ENCODE measurements around the gene CDK5. TPM values are rescaled to one million over a fixed set of nuclear protein-coding genes. Genes with fewer than 3 reads are reported as not detected.

CDK5 gene
- polyA plus RNA-seq, 1 experiment = 23.8 TPM

DNA sequence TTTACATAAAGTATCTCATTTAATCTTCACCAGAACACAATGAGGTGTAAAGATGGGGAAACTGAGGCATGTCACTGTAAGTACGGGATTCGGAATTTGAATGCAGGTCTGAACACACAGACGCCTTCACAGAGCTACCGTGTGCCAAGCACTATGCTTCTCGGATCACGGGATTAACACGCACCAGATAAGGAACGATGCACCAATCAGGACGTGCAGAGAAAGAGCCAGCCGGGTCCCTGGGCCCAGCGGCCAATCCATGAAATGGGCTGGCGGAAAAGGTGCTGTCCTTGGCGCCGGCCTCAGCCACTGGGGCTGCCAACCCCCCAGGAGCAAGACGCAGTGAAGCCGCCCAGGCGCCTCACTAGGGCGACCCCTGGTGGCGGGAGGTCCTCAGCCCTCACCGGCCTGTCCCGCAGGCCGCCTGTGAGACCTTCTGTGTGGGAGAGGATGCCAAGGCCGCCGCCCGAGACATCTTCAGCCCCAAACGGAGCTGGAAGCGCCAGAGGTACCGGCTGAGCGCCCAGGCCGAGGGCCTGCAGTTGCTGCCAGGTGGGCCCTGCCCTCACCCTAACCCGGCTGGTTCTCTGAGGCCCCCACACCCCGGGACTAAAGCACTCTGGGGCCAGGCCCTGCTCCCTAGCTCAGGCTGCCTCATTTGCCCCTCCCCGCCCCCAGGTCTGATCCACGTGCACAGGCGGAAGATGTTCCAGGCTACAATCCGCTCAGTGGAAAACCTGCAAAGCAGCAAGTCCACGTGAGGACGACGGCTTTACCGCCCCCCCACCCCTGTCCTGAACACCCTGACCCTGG lies 49.0 kb downstream of the CDK5 start:
- Histone ChIP-seq H3K27me3 (ENCODE audit: control insufficient read depth, insufficient read depth, low read length) (peaks cover 8% of the 10 kb centered on the region), H3K27ac (ENCODE audit: low read depth, low read length) (no peak overlapping the region), H3K9me3 (ENCODE audit: control insufficient read depth, insufficient read depth, low read length) (peaks cover 6% of the 10 kb centered on the region; the same call in 1 of the 2 replicates), H3K4me3 (ENCODE audit: low read depth, low read length) (peak overlapping the region; percentile 5; the same call in 1 of the 2 replicates)
- ChIA-PET POLR2A (interaction anchor here (0.6 kb wide), 1 partner anchor 13 kb away, joined by 7 read pairs; no protein-coding TSS in a partner anchor), CTCF (interaction anchor here (0.6 to 4.0 kb wide), 13 partner anchors 10 to 1310 kb away, joined by 3 to 24 read pairs (median 5); no protein-coding TSS in a partner anchor)
- DNase-seq (ENCODE audit: low read depth, low spot score) = no peak
- TF ChIP-seq, protein P1, sequence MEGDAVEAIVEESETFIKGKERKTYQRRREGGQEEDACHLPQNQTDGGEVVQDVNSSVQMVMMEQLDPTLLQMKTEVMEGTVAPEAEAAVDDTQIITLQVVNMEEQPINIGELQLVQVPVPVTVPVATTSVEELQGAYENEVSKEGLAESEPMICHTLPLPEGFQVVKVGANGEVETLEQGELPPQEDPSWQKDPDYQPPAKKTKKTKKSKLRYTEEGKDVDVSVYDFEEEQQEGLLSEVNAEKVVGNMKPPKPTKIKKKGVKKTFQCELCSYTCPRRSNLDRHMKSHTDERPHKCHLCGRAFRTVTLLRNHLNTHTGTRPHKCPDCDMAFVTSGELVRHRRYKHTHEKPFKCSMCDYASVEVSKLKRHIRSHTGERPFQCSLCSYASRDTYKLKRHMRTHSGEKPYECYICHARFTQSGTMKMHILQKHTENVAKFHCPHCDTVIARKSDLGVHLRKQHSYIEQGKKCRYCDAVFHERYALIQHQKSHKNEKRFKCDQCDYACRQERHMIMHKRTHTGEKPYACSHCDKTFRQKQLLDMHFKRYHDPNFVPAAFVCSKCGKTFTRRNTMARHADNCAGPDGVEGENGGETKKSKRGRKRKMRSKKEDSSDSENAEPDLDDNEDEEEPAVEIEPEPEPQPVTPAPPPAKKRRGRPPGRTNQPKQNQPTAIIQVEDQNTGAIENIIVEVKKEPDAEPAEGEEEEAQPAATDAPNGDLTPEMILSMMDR (IDR thresholded peaks at IDR 0.05; ENCODE audit: low read depth, low read length) = peak; percentile 58

DNA sequence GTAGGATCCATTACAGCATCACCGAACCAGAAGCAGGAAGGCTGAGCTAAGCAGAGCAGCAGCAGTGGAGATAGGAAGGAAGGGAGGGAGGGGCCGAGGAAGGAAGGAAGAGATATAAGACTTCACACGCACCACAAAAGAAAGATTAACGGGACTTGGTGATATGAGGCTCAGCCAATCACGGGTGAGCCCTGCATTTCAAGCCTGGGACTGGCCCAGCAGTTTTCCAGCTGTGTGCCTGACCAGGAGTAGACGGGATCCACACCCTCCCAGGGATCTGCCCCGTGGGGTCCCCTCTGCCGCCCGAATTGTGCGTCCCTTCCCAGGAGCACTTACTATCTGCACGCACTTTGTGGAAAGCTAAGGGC lies 49.6 kb downstream of the CDK5 start:
- TF ChIP-seq, protein P1 (IDR thresholded peaks at IDR 0.05; ENCODE audit: low read depth, low read length) = no peak
- Histone ChIP-seq H3K4me3 (ENCODE audit: low read depth, low read length) (no peak overlapping the region), H3K9me3 (ENCODE audit: control insufficient read depth, insufficient read depth, low read length) (peaks cover 5% of the 10 kb centered on the region; the same call in 1 of the 2 replicates), H3K27me3 (ENCODE audit: control insufficient read depth, insufficient read depth, low read length) (peaks cover 6% of the 10 kb centered on the region), H3K27ac (ENCODE audit: low read depth, low read length) (no peak overlapping the region)
- ChIA-PET POLR2A (interaction anchor here (0.6 kb wide), 1 partner anchor 14 kb away, joined by 7 read pairs; no protein-coding TSS in a partner anchor), CTCF (interaction anchor here (0.6 to 4.0 kb wide), 10 partner anchors 11 to 110 kb away, joined by 4 to 24 read pairs (median 8); no protein-coding TSS in a partner anchor)
- no peak for DNase-seq (ENCODE audit: low read depth, low spot score)

DNA sequence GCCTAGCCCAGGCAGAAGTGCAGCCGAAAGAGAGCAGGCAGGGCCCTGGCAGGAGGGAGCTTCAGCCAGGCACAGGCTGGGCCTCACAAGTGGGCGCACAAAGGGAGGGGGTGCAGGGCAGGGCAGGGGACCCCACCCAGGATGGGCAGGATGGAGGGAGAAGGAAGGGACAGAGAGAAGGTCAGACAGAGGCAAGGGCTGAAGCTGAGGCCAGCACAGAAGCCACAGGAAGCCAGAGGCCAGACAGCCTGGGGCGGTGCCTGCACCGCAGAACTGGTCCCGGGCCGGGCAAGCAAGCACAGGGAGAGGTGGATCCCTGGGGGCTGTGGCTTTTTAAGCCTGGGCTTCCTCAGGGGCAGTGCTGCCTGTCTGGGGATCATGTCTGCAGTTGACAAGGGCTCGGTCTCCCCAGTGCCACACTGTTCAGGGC lies 50.2 kb downstream of the CDK5 start:
- Histone ChIP-seq H3K4me3 (ENCODE audit: low read depth, low read length) (no peak overlapping the region), H3K27ac (ENCODE audit: low read depth, low read length) (no peak overlapping the region), H3K27me3 (ENCODE audit: control insufficient read depth, insufficient read depth, low read length) (peaks cover 3% of the 10 kb centered on the region), H3K9me3 (ENCODE audit: control insufficient read depth, insufficient read depth, low read length) (peaks cover 5% of the 10 kb centered on the region; the same call in 1 of the 2 replicates)
- TF ChIP-seq, protein P1 (IDR thresholded peaks at IDR 0.05; ENCODE audit: low read depth, low read length) = no peak
- POLR2A ChIA-PET = no interaction called here
- CTCF ChIA-PET = interaction anchor here (1.3 to 4.0 kb wide), 6 partner anchors 11 to 109 kb away, joined by 5 to 24 read pairs (median 10); no protein-coding TSS in a partner anchor
- no peak for DNase-seq (ENCODE audit: low read depth, low spot score)

DNA sequence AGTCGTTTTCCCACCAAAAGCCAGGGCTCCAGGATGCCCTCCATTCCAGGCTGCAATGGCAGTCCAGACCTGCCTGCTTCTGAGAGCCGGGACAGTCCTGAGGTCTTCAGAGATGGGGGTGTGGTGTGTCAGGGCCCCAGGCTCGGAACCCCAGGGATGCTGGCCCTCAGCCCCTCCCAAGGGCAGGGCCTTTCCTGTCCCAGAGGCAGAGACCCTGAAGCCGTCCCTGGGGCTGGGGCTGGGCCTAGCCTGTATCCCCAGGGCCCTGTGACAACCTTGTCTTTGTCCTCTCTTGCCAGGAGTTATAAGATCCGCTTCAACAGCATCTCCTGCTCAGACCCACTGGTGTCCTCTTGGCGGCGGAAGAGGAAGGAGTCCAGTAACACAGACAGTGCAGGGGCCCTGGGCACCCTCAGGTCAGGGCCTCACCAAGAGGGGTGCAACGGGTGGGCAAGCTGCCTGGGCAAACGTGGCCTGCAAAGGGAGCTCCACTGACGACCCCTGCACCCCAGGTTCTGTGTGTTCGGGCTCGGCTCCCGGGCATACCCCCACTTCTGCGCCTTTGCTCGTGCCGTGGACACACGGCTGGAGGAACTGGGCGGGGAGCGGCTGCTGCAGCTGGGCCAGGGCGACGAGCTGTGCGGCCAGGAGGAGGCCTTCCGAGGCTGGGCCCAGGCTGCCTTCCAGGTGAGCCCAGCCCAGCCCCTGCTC lies 51.0 kb downstream of the CDK5 start:
- TF ChIP-seq, protein P1 (IDR thresholded peaks at IDR 0.05; ENCODE audit: low read depth, low read length) = no peak
- no peak for DNase-seq (ENCODE audit: low read depth, low spot score)
- no peak overlapping the region for H3K27ac ChIP-seq (ENCODE audit: low read depth, low read length)
- no peak overlapping the region for H3K4me3 ChIP-seq (ENCODE audit: low read depth, low read length)
- ChIA-PET CTCF (interaction anchor here (1.5 to 2.7 kb wide), 3 partner anchors 12 to 228 kb away, joined by 3 to 9 read pairs (median 6); no protein-coding TSS in a partner anchor), POLR2A (no interaction called here)
- peaks cover 3% of the 10 kb centered on the region for H3K27me3 ChIP-seq (ENCODE audit: control insufficient read depth, insufficient read depth, low read length)
- H3K9me3 ChIP-seq (ENCODE audit: control insufficient read depth, insufficient read depth, low read length) = peaks cover 5% of the 10 kb centered on the region; the same call in 1 of the 2 replicates

All from AG04450 (cell line).